BLaER1 treated with 17β-estradiol and CSF1 and Interleukin-3, amounts not matched to agents 10 nM and 100 nM (cell line): ENCODE results near the gene RER1.

Source experiments
- H3K27ac ChIP-seq, 11 experiments: shearing (Covaris generic); formaldehyde crosslinking; 2 replicates each; pipeline ENCODE4 v1.8.1; 2022
- H3K27me3 ChIP-seq, 11 experiments: shearing (Covaris generic); formaldehyde crosslinking; 2 replicates each; pipeline ENCODE4 v1.8.1; 2022
- H3K36me3 ChIP-seq, 11 experiments: shearing (Covaris generic); formaldehyde crosslinking; 2 replicates each; pipeline ENCODE4 v1.8.1; 2022
- H3K4me1 ChIP-seq, 10 experiments: shearing (Covaris generic); formaldehyde crosslinking; 2 replicates each; pipeline ENCODE4 v1.8.1; 2022
- H3K4me2 ChIP-seq, 11 experiments: shearing (Covaris generic); formaldehyde crosslinking; 2 replicates each; pipeline ENCODE4 v1.8.1; 2022
- H3K4me3 ChIP-seq, 10 experiments: shearing (Covaris generic); formaldehyde crosslinking; 2 replicates each; pipeline ENCODE4 v1.8.1; 2022
- H3K9ac ChIP-seq, 11 experiments: shearing (Covaris generic); formaldehyde crosslinking; 2 replicates each; pipeline ENCODE4 v1.8.1; 2022
- H3K9me3 ChIP-seq, 11 experiments: shearing (Covaris generic); formaldehyde crosslinking; replicated peaks in 1 of 11; 2 replicates each; pipeline ENCODE4 v1.8.1; 2022
- H4K20me1 ChIP-seq, 11 experiments: shearing (Covaris generic); formaldehyde crosslinking; 2 replicates each; pipeline ENCODE4 v1.8.1; 2022
- Cebpa-rat ChIP-seq, 11 experiments: shearing (Covaris generic); IDR thresholded peaks; 2 replicates each; pipeline ENCODE4 v1.8.1; 2022

The RER1 gene

GRCh38 chr1:2415801-2416208, 24.2 kb downstream of the RER1 start:
- H3K27me3 ChIP-seq: peaks cover 0 to 28% (median 9%) of the 10 kb centered on the region in 11 experiments; a peak in 16 of 22 replicates
- H3K4me3 ChIP-seq: no peak overlapping the region
- H3K9me3 ChIP-seq: no peaks in the 10 kb centered on the region
- no peaks in the 10 kb centered on the region for H3K36me3 ChIP-seq
- H3K9ac ChIP-seq: peak overlapping the region in 1 of 11 experiments; percentile 1; a peak in 1 of 22 replicates
- TF ChIP-seq Cebpa-rat (IDR thresholded peaks at IDR 0.05): no peak
- H4K20me1 ChIP-seq: peaks cover 0 to 15% (median 0%) of the 10 kb centered on the region in 11 experiments; a peak in 7 of 22 replicates
- peak overlapping the region; percentile 55 to 100 (median 100) for H3K4me2 ChIP-seq
- peaks cover 46 to 55% (median 53%) of the 10 kb centered on the region in 10 experiments for H3K4me1 ChIP-seq
- H3K27ac ChIP-seq: no peak overlapping the region

GRCh38 chr1:2416403-2416802, 24.8 kb downstream of the RER1 start:
- no peak overlapping the region for H3K27ac ChIP-seq
- peaks cover 41 to 51% (median 49%) of the 10 kb centered on the region in 10 experiments for H3K4me1 ChIP-seq
- H3K27me3 ChIP-seq: peaks cover 0 to 28% (median 9%) of the 10 kb centered on the region in 11 experiments; a peak in 16 of 22 replicates
- H3K4me2 ChIP-seq: peak overlapping the region; percentile 55 to 100 (median 100)
- no peak for TF ChIP-seq Cebpa-rat (IDR thresholded peaks at IDR 0.05)
- H3K9me3 ChIP-seq: no peaks in the 10 kb centered on the region
- peak overlapping the region in 2 of 11 experiments; percentile 5 to 29; a peak in 2 of 22 replicates for H3K9ac ChIP-seq
- no peaks in the 10 kb centered on the region for H3K36me3 ChIP-seq
- H3K4me3 ChIP-seq: no peak overlapping the region
- H4K20me1 ChIP-seq: peaks cover 0 to 15% (median 0%) of the 10 kb centered on the region in 11 experiments; a peak in 7 of 22 replicates

GRCh38 chr1:2417083-2417832, 25.6 kb downstream of the RER1 start:
- Histone ChIP-seq H3K27me3 (peaks cover 0 to 28% (median 9%) of the 10 kb centered on the region in 11 experiments; a peak in 16 of 22 replicates), H3K4me1 (peaks cover 35 to 44% (median 43%) of the 10 kb centered on the region in 10 experiments), H3K4me3 (no peak overlapping the region), H3K27ac (no peak overlapping the region), H3K9ac (peak overlapping the region in 1 of 11 experiments; percentile 29; a peak in 2 of 22 replicates), H3K36me3 (no peaks in the 10 kb centered on the region), H3K4me2 (peak overlapping the region; percentile 40 to 100 (median 100); a peak in 18 of 22 replicates), H3K9me3 (peaks cover 0 to under 1% (median 0%) of the 10 kb centered on the region in 11 experiments; a peak in 2 of 22 replicates), H4K20me1 (peaks cover 0 to 15% (median 0%) of the 10 kb centered on the region in 11 experiments; a peak in 7 of 22 replicates)
- TF ChIP-seq Cebpa-rat (IDR thresholded peaks at IDR 0.05): no peak

GRCh38 chr1:2417833-2418225, 26.2 kb downstream of the RER1 start:
- TF ChIP-seq Cebpa-rat (IDR thresholded peaks at IDR 0.05): no peak
- H3K4me3 ChIP-seq: no peak overlapping the region
- H4K20me1 ChIP-seq: peaks cover 0 to 15% (median 0%) of the 10 kb centered on the region in 11 experiments; a peak in 7 of 22 replicates
- peaks cover 35 to 43% (median 42%) of the 10 kb centered on the region in 10 experiments for H3K4me1 ChIP-seq
- H3K27me3 ChIP-seq: peaks cover 0 to 28% (median 9%) of the 10 kb centered on the region in 11 experiments; a peak in 16 of 22 replicates
- no peak overlapping the region for H3K27ac ChIP-seq
- H3K4me2 ChIP-seq: no peak overlapping the region
- H3K36me3 ChIP-seq: no peaks in the 10 kb centered on the region
- peaks cover 0 to 7% (median 0%) of the 10 kb centered on the region in 11 experiments; a peak in 4 of 22 replicates for H3K9me3 ChIP-seq
- no peak overlapping the region for H3K9ac ChIP-seq

DNA sequence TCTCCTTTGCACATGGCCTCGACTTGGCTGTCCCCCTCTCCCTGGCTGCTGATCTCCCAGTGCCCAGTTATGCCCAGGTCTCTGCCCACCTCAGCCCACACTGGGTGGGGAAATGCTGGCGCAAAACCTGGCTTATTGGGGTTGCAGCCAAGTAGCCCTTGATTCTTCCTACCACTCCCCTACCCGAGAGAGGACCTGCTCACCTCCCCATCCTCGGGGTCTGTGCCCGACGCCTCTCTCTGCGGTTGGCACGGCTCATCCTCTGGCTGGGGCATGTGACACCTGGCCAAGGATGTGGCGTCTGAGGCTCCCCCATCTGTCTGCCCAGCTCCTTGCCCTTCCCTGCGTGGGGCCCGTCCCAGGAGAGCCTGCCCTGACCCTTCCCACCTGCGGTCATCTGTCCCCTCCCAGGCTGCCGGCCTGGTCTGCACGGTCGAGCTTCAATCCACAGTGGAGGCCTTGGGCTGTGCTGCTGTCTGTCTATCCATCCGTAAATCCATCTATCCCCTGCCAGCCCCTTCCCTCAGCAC, 27.2 kb downstream of the RER1 start:
- H4K20me1 ChIP-seq: peaks cover 0 to 15% (median 0%) of the 10 kb centered on the region in 11 experiments; a peak in 7 of 22 replicates
- no peak overlapping the region for H3K9ac ChIP-seq
- H3K4me1 ChIP-seq: peaks cover 26 to 41% (median 35%) of the 10 kb centered on the region in 10 experiments
- H3K36me3 ChIP-seq: no peaks in the 10 kb centered on the region
- peaks cover 0 to 15% (median 7%) of the 10 kb centered on the region in 11 experiments; a peak in 10 of 22 replicates for H3K9me3 ChIP-seq
- no peak overlapping the region for H3K4me2 ChIP-seq
- H3K4me3 ChIP-seq: no peak overlapping the region
- TF ChIP-seq Cebpa-rat (IDR thresholded peaks at IDR 0.05): no peak
- H3K27me3 ChIP-seq: peaks cover 0 to 28% (median 9%) of the 10 kb centered on the region in 11 experiments; a peak in 16 of 22 replicates
- H3K27ac ChIP-seq: no peak overlapping the region

DNA sequence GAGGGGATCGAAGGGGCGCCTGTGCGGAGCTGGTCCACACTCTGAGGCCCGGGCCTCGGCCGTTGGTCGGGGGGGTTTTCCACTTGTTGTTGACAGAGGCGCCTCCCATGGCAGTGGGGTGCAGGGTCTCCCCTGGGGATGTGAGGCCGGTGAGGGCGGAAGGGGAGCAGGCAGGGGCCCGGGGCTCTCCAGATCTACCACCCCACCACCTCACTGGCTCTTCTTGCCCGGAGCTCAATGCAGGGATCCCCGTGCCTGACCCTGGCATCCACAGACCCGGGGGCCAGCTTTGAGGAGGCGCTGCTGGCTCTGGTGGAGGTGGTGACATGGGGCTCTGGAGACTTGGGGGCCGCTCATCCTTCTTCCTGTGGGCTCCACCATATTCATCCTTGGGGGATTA, 27.8 kb downstream of the RER1 start:
- H3K4me1 ChIP-seq: peaks cover 20 to 41% (median 32%) of the 10 kb centered on the region in 10 experiments
- H3K36me3 ChIP-seq: no peaks in the 10 kb centered on the region
- no peak overlapping the region for H3K4me3 ChIP-seq
- no peak overlapping the region for H3K9ac ChIP-seq
- H3K4me2 ChIP-seq: no peak overlapping the region
- H3K27ac ChIP-seq: no peak overlapping the region
- peaks cover 0 to 28% (median 9%) of the 10 kb centered on the region in 11 experiments; a peak in 16 of 22 replicates for H3K27me3 ChIP-seq
- no peak for TF ChIP-seq Cebpa-rat (IDR thresholded peaks at IDR 0.05)
- H4K20me1 ChIP-seq: peaks cover 0 to 15% (median 0%) of the 10 kb centered on the region in 11 experiments; a peak in 6 of 22 replicates
- peaks cover 0 to 15% (median 7%) of the 10 kb centered on the region in 11 experiments; a peak in 10 of 22 replicates for H3K9me3 ChIP-seq

- Histone ChIP-seq H4K20me1 (peaks cover 0 to 12% (median 0%) of the 10 kb centered on the region in 11 experiments; a peak in 4 of 22 replicates), H3K4me2 (no peak overlapping the region), H3K9ac (no peak overlapping the region), H3K27me3 (peaks cover 0 to 16% (median 0%) of the 10 kb centered on the region in 11 experiments; a peak in 10 of 22 replicates), H3K36me3 (no peaks in the 10 kb centered on the region), H3K9me3 (peaks cover 0 to 15% (median 7%) of the 10 kb centered on the region in 11 experiments; a peak in 10 of 22 replicates), H3K27ac (no peak overlapping the region), H3K4me1 (peaks cover 0 to 39% (median 16%) of the 10 kb centered on the region in 10 experiments; a peak in 12 of 20 replicates), H3K4me3 (no peak overlapping the region)
- TF ChIP-seq Cebpa-rat (IDR thresholded peaks at IDR 0.05): no peak
Measured at GRCh38 chr1:2422523-2422922, 30.9 kb downstream of the RER1 start.

DNA sequence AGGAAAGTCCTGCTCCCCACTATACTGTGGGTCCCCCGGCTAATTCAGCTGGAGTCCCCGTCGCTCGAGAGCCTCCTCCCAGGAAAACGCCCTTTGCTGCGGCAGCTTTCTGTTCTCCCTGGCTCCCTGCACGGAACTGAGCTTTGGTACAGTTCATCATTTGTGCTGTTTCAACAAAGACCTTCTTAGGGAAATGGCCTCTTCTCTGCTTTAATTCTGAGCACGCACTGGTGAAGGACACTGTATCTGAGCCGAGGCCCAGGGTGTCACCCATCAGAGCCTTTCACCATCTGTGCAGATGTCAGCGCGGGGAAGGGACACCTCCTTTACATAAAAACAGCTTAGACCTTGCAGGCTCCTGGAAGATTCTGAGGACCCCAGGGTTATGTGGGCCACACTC, 34.3 kb downstream of the RER1 start:
- Histone ChIP-seq H3K4me3 (no peak overlapping the region), H4K20me1 (peaks cover 0 to 5% (median 0%) of the 10 kb centered on the region in 11 experiments; a peak in 2 of 22 replicates), H3K27ac (peak overlapping the region in 2 of 11 experiments; percentile 47 to 92; a peak in 2 of 22 replicates), H3K9ac (no peak overlapping the region), H3K36me3 (no peaks in the 10 kb centered on the region), H3K4me2 (peak overlapping the region in 1 of 11 experiments; percentile 10; a peak in 1 of 22 replicates), H3K27me3 (0 out of 22 replicates have a peak, but pooled peaks cover 0 to 3% (median 0%) of the 10 kb centered on the region in 11 experiments), H3K4me1 (peaks cover 0 to 73% (median 47%) of the 10 kb centered on the region in 10 experiments; a peak in 17 of 20 replicates), H3K9me3 (peaks cover 0 to 23% (median 9%) of the 10 kb centered on the region in 11 experiments; a peak in 12 of 22 replicates)
- no peak for TF ChIP-seq Cebpa-rat (IDR thresholded peaks at IDR 0.05)
